ENCODE data around the gene PPP3R1. TPM values are rescaled to one million over a fixed set of nuclear protein-coding genes. Genes with fewer than 3 reads are reported as not detected.

The PPP3R1 gene
- polyA plus RNA-seq, 3 donors: 11.3 to 42.4 (median 27.0) TPM

GRCh38 chr2:68238955-68239822 is 13.1 kb downstream of the PPP3R1 start:
- 50 to 71% (median 58%) methylated on average over 6 of the region's 6 CpGs for WGBS, 3 donors
- H3K27ac ChIP-seq (ENCODE audit: low read depth, low read length): no peak overlapping the region

- H3K27ac ChIP-seq (ENCODE audit: low read depth, low read length): no peak overlapping the region
- 28 to 54% (median 43%) methylated on average over 4 of the region's 4 CpGs for WGBS, 3 donors
Measured at GRCh38 chr2:68237976-68238580, 14.3 kb downstream of the PPP3R1 start.

- H3K27ac ChIP-seq (ENCODE audit: low read depth, low read length): no peak overlapping the region
Measured at GRCh38 chr2:68237404-68237803, 14.9 kb downstream of the PPP3R1 start.

GRCh38 chr2:68236876-68237275 is 15.5 kb downstream of the PPP3R1 start:
- H3K27ac ChIP-seq (ENCODE audit: low read depth, low read length): no peak overlapping the region

More at GRCh38 chr2:68237404-68237803, 14.9 kb downstream of the PPP3R1 start:
- WGBS, 3 donors: 63 to 76% (median 73%) methylated on average over 2 of the region's 2 CpGs

- H3K27ac ChIP-seq (ENCODE audit: low read depth, low read length): no peak overlapping the region
- 39 to 59% (median 40%) methylated on average over 4 of the region's 4 CpGs for WGBS, 3 donors
Measured at GRCh38 chr2:68236103-68236734, 16.1 kb downstream of the PPP3R1 start.

- 98 to 100% (median 100%) methylated on average over 1 of the region's 1 CpG for WGBS, 3 donors
- no peak overlapping the region for H3K27ac ChIP-seq (ENCODE audit: low read depth, low read length)
Measured at GRCh38 chr2:68235090-68235489, 17.2 kb downstream of the PPP3R1 start.

GRCh38 chr2:68234405-68234804 is 17.9 kb downstream of the PPP3R1 start:
- WGBS, 3 donors: 79 to 89% (median 84%) methylated on average over 4 of the region's 4 CpGs
- H3K27ac ChIP-seq (ENCODE audit: low read depth, low read length): no peak overlapping the region

- 4 to 31% (median 14%) methylated on average over 1 of the region's 1 CpG for WGBS, 3 donors
- no peak overlapping the region for H3K27ac ChIP-seq (ENCODE audit: low read depth, low read length)
Measured at GRCh38 chr2:68231061-68231372, 21.3 kb downstream of the PPP3R1 start.

GRCh38 chr2:68230241-68231060 is 21.9 kb downstream of the PPP3R1 start:
- WGBS, 3 donors: 61 to 66% (median 65%) methylated on average over 5 of the region's 5 CpGs
- H3K27ac ChIP-seq (ENCODE audit: low read depth, low read length): no peak overlapping the region

GRCh38 chr2:68226794-68227193 is 25.5 kb downstream of the PPP3R1 start:
- WGBS, 3 donors: 51 to 75% (median 70%) methylated on average over 2 of the region's 2 CpGs
- H3K27ac ChIP-seq (ENCODE audit: low read depth, low read length): no peak overlapping the region

GRCh38 chr2:68225119-68225632 is 27.2 kb downstream of the PPP3R1 start:
- 14 to 19% (median 18%) methylated on average over 2 of the region's 2 CpGs for WGBS, 3 donors
- no peak overlapping the region for H3K27ac ChIP-seq (ENCODE audit: low read depth, low read length)

GRCh38 chr2:68223419-68223818 is 28.9 kb downstream of the PPP3R1 start:
- WGBS, 3 donors: 36 to 46% (median 42%) methylated on average over 2 of the region's 2 CpGs
- no peak overlapping the region for H3K27ac ChIP-seq (ENCODE audit: low read depth, low read length)

GRCh38 chr2:68222287-68222686 is 30.0 kb downstream of the PPP3R1 start:
- WGBS, 3 donors: 94 to 99% (median 97%) methylated on average over 1 of the region's 1 CpG

GRCh38 chr2:68218343-68218901 is 33.9 kb downstream of the PPP3R1 start:
- no peak overlapping the region for H3K27ac ChIP-seq (ENCODE audit: low read depth, low read length)
- WGBS, 3 donors: 11 to 27% (median 24%) methylated on average over 1 of the region's 1 CpG

More at GRCh38 chr2:68222287-68222686, 30.0 kb downstream of the PPP3R1 start:
- no peak overlapping the region for H3K27ac ChIP-seq (ENCODE audit: low read depth, low read length)

GRCh38 chr2:68217729-68218128 is 34.6 kb downstream of the PPP3R1 start:
- WGBS, 3 donors: 33 to 59% (median 54%) methylated on average over 3 of the region's 3 CpGs

GRCh38 chr2:68216454-68217310 is 35.6 kb downstream of the PPP3R1 start:
- no peak overlapping the region for H3K27ac ChIP-seq (ENCODE audit: low read depth, low read length)
- WGBS, 3 donors: 35 to 59% (median 48%) methylated on average over 2 of the region's 2 CpGs

More at GRCh38 chr2:68217729-68218128, 34.6 kb downstream of the PPP3R1 start:
- no peak overlapping the region for H3K27ac ChIP-seq (ENCODE audit: low read depth, low read length)

- no peak overlapping the region for H3K27ac ChIP-seq (ENCODE audit: low read depth, low read length)
- WGBS, 3 donors: 88 to 93% (median 91%) methylated on average over 5 of the region's 5 CpGs
Measured at GRCh38 chr2:68214381-68214780, 38.0 kb downstream of the PPP3R1 start.

All from adipose tissue (tissue), 3 donors.